Measurements from ENCODE around the gene FLNB.
"Not testable (repeated sequence)": the region's sequence is repeated elsewhere in the genome, so short reads cannot be mapped to it uniquely, and the experiment has no call there.

Gene FLNB

DNA sequence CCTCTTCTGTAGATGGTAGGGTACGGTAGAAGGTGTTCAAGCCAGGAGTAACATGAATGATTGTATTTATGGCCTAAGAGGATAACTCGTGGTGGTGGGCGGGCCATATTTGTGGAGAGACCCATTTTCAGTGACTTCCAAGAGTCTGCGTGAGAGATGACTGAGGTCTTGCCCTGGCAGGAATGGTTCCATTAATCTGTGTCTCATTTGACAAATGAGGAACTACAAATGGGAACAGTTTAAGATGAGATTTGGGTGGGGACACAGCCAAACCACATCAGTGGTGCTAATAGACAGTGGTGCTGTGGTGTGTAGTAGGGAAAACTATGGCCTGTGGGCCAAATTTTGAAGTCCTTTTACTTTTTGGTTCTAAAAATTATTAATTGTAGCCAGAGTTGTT, 47.1 kb downstream of the FLNB start:
- DNase-seq: no peak

DNA sequence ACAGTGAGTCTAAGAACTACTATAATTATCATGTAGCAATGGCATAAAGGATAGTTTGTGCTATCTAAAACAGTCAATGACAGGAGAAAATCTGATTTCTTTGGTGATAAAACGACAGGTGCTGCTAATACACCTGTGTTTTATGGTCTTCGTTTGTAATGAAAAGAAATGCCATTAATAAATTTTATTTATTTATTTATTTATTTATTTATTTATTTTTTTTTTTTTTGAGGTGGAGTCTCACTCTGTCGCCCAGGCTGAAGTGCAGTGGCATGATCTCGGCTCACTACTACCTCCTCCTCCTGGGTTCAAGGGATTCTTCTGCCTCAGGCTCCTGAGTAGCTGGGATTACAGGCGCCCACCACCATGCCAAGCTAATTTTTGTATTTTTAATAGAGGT, 47.7 kb downstream of the FLNB start:
- not testable (repeated sequence) for DNase-seq

DNA sequence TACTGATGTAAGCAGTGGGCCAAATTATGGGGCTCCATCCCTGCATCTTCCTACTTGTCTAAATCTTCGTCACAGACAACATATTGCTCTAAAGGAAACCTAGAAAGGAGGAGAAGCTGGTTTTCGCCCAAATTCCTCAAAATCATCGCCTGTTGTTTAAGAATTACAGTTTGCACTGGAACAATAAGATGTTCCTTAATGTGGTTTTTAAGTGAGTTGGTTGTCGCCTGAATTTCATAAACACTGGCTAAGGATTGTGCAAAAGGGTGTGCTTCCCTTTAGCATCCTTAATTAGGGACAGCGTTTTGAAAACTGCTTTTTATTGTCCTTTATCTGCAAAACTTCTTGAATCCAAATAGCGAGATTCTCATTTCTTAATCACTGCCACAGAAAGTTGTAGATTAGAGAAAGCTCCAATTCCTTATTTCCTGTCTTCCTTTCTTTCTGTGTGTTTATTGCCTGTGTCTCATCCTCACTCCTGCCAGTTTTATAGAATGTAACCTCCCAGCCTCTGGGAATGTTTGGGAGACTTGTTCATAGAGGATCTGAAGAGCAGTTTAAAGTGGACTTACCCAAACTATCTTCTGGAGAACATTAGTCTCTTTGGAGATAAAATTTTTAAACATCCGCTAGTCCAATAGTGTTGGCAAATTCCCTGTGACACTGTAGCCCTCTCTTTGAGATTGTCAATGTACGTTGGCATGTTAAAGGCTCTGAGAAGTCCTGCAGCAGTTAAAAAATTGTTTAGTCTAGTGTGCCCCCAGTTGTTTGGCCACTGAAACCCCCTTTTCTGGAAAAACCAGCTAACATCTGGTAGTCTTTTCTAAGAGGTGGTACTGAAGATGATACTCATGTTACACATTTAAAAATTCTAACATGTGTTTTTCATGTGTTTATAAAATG, 50.4 kb downstream of the FLNB start:
- DNase-seq: no peak

DNA sequence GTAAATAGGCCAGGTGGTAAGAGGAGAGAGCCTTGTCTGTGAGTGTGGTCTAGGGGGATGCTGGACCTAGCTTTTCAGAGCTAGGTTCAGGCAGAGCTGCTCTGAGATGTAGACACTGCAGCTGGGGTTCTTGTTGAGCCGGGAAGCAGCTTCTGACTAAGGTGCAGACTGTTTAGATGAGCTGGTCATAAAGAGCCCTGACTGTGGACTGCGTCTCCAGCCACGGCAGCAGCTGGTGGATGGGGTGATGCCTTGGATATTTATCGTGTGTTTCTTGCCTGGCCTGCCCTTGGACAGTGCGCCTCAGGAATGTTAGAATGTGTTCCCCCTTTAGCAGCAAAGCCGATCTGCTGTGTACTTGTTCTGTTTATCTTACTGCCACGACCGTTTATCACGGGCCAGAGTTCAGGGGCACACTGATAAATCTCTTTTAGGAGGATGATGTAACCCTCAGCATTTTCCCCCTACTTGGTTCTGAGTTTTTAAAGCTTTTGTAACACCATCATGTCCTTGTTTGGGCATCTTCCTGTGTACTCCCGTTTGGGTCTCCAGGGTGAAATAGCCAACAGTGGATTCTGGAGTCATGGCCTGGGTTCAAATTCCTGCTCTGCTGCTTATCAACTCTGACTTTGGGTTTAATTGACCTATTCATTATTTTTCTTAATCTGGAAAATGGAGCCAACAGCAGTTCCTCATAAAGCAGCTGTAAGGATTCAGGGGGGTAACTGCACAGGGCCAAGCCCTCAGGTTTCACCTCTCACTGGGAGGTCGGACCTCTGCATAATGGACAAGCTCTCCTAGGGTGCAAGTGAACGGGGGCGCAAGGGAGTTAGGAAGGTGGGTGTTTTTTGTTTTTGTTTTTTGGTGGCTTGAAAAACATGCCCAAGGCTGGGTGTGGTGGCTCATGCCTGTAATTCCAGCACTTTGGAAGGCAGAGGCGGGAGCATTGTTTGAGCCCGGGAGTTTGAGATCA, 51.4 kb downstream of the FLNB start:
- DNase-seq: no peak

DNA sequence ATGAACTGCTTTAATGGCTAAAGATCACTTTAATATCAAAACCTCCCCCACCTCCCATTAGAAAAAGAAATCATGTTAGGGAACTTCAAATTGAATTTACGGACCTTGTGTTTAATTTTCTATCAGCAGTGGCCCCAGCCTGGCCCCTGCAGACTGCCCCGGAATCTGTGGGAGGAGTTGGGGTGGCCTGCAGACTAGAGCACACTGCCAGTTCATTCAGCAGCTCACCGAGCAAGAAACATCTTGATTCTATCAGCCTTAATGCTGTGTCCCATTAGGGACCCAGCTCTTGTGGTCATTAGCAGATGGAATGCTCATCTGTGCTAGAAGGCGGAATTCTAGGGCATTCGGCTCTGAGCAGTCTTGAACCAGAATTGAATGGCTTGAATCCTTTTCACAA, 54.2 kb downstream of the FLNB start:
- no peak for DNase-seq

DNA sequence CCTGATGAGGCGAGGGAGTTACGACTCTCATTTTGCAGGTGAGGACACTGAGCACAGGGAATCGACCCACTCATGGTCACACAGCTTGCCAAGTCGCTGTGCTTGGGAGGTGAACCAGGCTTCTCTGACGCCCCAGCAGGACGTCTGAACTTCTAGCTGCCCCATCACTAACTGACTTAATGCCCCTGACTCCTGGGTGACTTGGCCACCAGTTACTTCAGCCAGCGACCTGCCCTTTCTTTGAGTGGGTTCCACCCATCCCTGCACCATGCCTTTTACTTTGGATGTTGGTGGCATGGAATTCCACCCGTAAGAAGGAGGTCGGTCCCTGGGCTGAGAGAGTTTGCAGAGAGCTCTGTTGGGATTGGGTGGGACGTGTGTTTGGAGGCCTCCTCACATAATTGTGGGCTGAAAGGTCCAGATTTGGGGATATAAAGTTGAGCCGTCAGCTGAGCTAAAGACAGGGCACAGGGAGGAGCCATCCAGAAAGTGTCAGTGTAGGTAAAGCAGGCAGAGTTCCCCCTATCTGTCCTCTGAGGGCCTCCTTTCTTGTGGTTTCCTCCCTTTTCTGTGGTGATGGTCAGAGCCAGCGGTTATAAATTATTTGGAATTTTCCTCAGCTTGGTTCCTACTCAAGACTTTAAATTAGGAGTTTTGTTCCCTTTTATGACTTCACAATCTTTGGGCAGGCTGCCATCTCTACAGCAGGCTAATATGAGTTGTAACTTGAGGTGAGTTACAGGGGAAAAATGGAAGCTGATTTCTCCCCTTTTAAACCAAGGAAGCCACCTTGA, 55.0 kb downstream of the FLNB start:
- no peak for DNase-seq

DNA sequence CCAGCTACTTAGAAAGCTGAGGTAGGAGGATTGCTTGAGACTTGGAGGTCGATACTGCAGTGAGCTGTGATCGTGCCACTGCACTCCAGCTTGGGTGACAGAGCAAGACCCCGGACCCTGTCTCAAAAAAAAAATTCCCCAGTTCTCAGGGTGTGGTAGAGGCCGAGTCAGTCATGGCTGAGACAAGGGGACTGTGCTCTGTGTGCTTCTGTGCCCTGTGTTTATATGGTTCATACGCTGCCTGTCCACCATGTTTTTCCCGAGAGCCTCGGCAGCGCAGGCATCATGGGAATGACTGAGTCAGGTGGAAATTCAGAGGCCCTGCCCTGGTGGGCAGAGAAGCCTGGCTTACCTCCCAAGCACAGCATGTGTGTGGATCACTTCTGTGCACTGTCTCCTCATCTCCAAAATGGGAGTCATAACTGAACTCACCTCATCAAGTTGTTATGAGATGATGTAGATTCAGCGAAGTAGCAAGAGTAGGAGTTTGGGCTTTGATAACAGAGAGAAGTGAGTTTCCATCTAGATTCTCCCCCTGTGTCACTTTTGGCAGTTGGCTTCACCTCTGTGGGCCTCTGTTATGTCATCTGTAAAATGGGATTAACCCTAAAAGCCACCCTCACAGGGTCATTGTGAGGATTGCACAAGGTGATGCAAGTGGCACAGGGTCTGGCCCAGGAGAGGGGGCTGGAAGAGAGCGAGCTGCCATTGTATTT, 56.9 kb downstream of the FLNB start:
- no peak for DNase-seq

DNA sequence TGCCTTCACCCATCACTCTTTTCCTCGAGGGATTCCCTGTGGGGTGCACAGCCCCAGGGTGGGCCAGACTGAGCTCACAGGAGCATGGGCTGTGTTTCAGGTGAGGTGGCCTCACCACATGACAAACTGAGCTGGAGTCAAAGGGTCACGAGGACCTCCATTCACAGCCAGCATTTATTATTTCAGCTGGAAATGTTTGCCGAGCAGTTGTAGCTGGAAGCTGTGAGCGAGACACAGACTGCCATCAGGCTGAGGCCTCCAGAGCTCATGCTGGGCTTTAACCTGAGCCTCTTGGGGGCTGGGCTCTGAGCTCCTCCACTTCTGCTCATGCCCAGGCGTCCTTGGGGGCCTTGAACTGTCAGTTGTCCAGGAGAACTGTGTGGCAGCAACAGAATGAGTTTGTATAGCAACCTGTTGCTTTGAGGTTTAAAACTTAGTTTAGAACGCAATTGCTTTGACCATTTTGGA, 57.5 kb downstream of the FLNB start:
- no peak for DNase-seq

DNA sequence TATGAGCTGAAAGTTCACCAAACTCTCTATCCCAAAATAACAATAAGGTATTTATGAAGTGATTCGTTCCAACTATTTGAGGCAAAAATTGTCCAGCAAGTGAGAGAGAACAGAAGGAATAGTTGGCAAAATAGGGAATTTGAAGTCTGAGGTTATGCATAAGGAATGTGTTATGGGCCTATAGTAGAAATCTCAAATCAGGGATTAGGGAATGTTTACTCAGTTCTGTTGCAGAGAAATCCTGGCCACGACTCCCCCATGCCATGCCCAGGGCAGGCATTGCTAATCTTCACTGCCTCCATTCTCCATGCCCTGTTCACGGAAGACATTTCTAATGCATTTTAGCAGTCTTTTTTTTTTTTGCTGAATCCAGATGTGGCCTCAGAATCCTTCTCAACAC, 58.6 kb downstream of the FLNB start:
- no peak for DNase-seq

DNA sequence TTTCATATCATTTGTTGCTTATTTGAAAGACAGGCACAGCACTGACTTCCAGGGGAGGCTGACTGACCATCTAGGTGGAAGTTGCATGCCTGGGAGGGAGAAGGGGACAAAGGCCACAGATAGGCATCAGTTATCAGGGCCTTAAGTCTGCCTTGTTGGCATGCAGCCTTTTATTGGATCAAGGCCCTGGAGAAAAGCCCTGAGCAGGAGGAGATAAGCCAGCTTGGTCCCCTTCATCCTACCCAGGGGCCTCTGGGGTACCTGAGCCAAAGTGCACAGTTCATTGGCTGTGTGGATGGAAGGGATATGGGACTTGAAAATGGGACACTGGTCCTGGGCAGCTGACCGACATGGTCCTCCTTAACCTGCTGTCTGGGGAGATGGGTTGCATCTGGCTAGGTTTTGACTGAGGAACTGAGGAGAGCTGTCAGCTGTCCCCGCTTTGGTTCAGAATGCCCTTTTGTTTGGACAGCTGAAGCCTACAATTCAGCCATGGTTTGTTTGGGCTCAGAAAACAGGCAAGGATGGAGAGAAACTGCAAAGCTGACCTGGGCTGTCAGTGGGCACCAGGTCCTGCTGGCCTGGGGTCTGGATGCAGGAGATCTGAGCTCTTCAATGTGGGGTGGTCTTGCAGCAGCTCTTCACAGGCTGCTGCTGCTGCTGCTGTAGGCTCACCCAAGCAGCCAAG, 60.0 kb downstream of the FLNB start:
- no peak for DNase-seq

DNA sequence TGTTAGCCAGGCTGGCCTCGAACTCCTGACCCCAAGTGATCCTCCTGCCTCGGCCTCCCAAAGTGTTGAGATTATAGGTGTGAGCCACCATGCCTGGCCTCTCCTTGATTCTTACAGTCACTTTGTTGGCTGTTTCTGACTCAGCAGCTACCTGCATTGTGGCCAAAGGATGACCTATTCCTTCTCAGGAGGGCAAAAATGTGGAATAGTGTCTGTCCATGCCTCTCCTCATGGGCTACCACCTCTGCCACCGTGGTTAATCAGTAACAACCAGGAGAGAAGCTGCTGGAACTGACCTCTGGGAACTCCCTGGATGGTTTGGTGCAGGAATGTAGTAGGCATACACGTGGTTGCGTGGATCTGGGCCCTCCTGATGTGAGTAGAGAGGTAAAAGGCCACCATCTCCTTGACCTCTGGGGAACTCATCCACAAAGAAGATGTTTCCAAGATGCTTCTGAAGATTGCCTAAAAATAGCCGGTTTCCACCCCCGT, 63.3 kb downstream of the FLNB start:
- DNase-seq: no peak

DNA sequence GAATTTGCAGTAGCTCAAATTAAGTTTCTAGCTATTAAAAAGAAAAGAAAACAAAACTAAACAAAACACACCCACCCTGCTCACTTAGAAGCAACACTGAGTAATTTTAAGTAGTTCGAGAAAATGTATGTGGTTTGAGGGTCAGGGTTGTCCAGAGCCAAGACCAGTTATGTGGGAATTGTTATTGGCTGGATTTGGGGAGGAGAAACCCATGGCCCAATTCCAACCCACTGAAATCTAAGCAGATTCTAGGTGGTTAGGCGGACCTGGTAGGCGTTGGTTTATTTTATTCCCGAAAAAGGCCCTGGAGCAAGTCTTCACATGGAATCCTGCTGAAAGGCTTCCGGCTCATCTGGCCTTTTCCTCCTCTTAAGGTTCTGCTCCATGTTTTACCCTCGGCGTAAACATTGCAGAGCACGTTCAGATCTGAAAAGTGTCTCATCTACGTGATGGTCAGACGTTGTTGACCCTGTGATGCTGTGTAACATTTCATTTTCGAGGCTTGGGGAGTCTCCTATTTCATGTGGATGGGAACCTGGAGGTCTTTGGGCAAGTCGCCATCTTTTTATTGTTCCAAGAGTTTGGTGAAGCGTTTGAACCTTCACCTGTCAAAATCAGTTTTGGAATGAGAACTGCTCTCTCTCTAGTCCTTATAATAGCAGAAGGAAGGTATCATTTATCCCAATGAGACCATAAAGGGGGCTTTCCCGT, 64.0 kb downstream of the FLNB start:
- no peak for DNase-seq

DNA sequence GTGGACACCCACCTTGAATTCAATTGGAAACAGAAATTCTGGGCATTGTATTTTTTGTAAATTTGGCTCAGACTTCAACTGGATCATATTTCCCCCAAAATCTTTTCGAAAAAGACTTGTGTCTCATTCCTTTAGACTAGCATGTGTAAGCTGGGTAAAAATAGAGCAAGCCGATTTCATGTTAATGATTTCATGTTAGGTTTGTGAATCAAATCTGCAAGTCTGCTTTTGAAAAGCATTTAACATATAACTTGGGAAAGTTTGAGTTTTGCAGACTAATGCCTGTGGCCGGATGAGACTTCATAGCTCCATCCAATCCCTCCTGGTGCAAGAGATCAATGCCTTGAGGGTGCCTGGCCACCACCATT, 64.5 kb downstream of the FLNB start:
- no peak for DNase-seq

DNA sequence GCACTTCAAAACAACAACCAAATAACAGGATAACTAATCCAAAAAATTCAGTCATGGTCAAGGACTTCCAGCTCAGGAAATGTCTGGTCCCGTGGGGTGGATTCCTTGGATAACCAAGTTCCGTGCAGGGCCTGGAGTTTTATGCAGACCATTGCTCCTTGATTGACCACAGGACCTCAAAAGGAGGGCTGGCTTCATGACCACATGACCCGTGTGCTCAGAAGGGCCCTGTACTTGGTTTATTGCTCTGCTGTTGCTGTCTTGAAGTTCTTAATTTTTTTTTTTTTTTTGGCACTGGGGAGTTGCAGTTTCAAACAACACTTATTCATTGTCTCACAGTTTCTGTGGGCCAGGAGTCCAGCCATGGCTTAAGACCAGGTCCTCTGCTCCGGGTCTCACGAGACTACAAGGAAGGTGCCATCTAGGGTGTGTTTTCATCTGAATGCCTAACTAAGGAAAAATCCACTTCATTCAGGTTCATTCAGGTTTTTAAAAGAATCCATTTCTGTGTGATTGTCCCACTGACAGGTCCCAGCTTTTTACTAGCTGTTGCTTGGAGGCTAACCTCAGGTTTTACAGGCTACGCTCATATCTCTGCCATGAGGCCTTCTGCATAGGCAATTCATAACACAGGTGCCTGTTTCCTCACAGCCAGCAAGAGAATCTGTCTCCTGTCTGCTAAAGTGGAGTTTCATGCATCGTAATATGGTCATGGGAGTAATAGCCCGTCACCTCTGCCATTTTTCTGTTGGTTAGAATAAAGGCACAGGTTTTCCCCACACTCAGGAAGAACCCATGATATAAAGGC, 65.3 kb downstream of the FLNB start:
- no peak for DNase-seq

DNA sequence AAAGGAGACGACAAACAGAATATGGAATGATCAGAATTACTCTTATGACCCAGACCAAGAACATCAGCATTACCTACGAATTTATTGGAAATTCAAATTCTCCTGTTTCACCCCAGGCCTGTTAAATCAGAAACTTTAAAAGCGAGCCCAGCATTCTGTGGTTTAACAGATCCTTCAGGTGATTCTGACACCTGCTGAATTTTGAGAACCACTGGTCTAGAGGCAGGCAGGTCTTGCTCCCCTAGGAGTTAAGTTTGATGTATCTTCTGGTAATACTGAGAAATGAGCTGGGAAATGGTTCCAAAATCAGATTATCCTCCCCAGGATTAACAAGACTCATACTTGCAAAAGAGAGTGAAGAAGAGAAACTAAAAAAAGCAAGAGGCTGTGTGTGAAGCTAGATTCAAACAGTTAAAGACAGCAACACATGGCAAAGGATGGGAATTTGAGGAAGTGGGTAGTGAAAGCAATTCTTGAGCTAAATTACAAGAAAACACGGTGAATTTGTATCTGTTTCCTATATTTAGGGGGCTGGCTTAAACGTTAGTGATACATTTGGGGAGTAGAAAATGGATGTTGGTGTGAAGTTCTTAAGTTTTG, 66.0 kb downstream of the FLNB start:
- DNase-seq: no peak

DNA sequence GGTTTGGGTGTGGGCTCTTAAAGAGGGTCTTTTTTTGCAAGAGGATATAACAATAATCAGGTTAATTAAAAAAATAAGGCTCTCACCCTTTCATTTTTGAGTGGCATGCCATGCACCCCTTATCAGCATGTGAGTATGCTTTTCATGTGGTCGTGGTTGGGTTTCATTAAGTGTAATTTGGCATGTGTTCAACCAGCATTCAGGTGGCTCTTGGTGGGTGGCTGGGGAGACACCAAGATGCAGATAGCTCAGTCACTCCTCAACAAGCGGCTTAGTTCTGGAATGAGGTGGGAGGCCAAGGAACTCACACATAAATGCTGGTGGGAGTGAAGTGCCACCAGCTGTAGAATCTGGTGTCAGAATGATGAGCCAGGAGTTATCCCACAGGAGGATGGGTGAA, 66.8 kb downstream of the FLNB start:
- DNase-seq: no peak

DNA sequence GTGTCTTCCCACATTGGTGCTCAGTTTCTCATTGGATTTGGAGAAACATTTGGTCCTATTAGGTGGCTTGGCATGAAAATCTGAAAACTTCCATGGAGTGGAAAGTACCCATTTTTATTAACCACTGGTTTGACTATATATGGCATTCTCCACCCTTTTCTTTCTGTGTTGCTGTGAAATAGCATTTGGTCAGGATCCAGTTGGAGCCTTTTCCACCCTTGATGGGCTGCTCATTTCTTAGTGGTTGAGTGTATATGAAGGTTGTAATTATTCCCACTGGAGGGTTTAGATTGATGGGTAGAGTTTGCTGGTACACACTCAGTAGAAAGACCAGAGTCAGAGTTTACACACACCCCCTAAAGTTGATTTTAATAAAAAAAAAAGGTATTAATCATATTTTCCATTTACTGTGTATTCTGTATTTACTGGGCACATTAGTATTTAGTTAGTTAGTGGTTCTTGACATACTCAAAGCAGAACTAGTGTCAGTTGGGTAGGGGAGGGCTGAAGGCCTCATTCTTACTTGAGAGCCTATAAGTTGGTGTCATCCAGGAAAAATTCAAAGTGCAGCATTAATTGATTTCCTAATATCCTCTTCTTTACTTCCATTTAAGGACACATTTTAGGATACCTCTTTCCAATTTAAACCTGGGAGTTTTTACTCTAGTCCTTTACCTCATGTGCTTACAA, 69.5 kb downstream of the FLNB start:
- no peak for DNase-seq

DNA sequence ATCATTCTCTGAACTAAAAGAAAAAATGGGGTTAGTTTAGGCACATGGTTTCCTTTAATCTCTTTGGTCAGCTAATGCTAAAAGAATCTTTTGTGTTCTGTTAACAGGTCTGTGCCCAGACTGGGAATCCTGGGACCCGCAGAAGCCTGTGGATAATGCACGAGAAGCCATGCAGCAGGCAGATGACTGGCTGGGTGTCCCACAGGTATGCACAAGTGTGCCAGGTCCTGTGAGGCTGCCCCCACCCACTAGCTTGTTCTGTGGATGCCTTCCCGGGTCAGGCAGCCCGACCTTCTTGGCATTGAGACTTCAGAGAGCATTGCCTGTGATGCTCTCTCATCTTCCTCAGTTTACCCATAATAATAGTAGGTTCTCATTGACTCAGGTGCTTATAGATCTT, 70.4 kb downstream of the FLNB start:
- no peak for DNase-seq

DNA sequence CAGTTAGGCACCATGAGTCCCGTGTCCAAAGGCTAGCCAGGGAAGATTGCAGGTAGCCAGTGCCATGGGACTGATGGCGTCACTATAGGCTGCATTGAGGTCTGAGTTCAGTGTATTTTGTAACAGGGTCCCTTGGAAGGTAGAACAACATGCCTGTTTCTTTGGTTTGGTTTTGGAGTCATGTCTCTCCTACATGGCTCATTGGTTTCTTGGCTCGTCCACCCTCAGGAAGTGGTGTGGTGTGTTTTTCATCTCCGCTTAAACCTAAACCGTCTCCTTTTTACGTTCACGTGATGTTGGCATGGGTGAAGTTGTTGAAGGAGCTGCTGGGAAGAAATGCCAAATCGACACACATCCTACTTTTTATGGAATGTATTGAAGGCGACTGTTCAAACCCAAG, 71.6 kb downstream of the FLNB start:
- no peak for DNase-seq

Measured in NCI-H2107 (cell line).